SU-DHL-6 (cell line): ENCODE data around the gene ETFA.

Source experiments
- H2AFZ ChIP-seq: fragments of 200-600 bp; sonication (generic); 2 replicates; pipeline ENCODE4 v1.6.1; 2014; ENCODE audit warnings: low read depth, mild to moderate bottlenecking, moderate library complexity, mixed read lengths, antibody characterized with exemption, low read length; ENCODE audit not compliant: severe bottlenecking
- H3F3A ChIP-seq: fragments of 200-600 bp; shearing (Covaris generic); 2 replicates; pipeline ENCODE4 v1.6.0; 2016; ENCODE audit warnings: antibody characterized with exemption, mild to moderate bottlenecking; ENCODE audit not compliant: insufficient read depth
- H3K27ac ChIP-seq: fragments of 200-600 bp; sonication (generic); 2 replicates; pipeline ENCODE4 v1.5.1; 2016; ENCODE audit warnings: low read depth, mild to moderate bottlenecking, low read length, moderate library complexity, mixed read lengths
- H3K27me3 ChIP-seq: fragments of 200-600 bp; sonication (generic), shearing (Covaris generic); 2 replicates; pipeline ENCODE4 v1.6.0; 2014; ENCODE audit warnings: mild to moderate bottlenecking, low read length
- H3K36me3 ChIP-seq: fragments of 200-600 bp; sonication (generic); 2 replicates; pipeline ENCODE4 v1.6.1; 2014; ENCODE audit warnings: mild to moderate bottlenecking, low read length, mixed read lengths
- H3K4me2 ChIP-seq: fragments of 300-600, 200-600 bp; shearing (Covaris generic), sonication (generic); 2 replicates; pipeline ENCODE4 v1.6.0; 2014; ENCODE audit warnings: low read length, low read depth, mild to moderate bottlenecking; ENCODE audit not compliant: poor library complexity, severe bottlenecking
- H3K4me3 ChIP-seq: fragments of 200-600 bp; sonication (generic); 2 replicates; pipeline ENCODE4 v1.5.1; 2014; ENCODE audit warnings: antibody characterized with exemption, low read length, mild to moderate bottlenecking, mixed read lengths; ENCODE audit not compliant: insufficient read depth, poor library complexity, severe bottlenecking
- H3K79me2 ChIP-seq: fragments of 200-600 bp; sonication (generic); 2 replicates; pipeline ENCODE4 v1.6.1; 2014; ENCODE audit warnings: mild to moderate bottlenecking, low read length, moderate library complexity; ENCODE audit not compliant: insufficient read depth
- H3K9ac ChIP-seq: fragments of 200-600 bp; sonication (generic); 2 replicates; pipeline ENCODE4 v1.7.0; 2014; ENCODE audit warnings: mild to moderate bottlenecking, low read length
- H3K9me2 ChIP-seq: fragments of 200-600 bp; sonication (generic); replicated peaks from 2 replicates; pipeline ENCODE4 v1.6.1; 2014; ENCODE audit warnings: low read length; ENCODE audit not compliant: insufficient read depth
- H3K9me3 ChIP-seq: fragments of 200-600 bp; sonication (generic); 2 replicates; pipeline ENCODE4 v1.6.1; 2014; ENCODE audit warnings: low read length, mixed read lengths; ENCODE audit not compliant: insufficient read depth
- H4K20me1 ChIP-seq: fragments of 200-600 bp; sonication (generic); 2 replicates; pipeline ENCODE4 v1.6.1; 2014; ENCODE audit warnings: low read depth, mild to moderate bottlenecking, antibody characterized with exemption, low read length, moderate library complexity, mixed read lengths
- EZH2phosphoT487 ChIP-seq: fragments of 200-600 bp; sonication (generic), shearing (Covaris generic); conservative IDR thresholded peaks from 2 replicates; pipeline ENCODE4 v1.6.1; 2018; ENCODE audit warnings: mild to moderate bottlenecking, antibody characterized with exemption, low read length, moderate library complexity, mixed read lengths
- TF ChIP-seq, protein P1 (sequence below): fragments of 200-600 bp; sonication (generic); IDR thresholded peaks from one replicate; pipeline ENCODE4 v1.5.1; 2017; ENCODE audit warnings: antibody characterized with exemption, mild to moderate bottlenecking, low read length, moderate library complexity; ENCODE audit not compliant: insufficient read depth, poor library complexity, severe bottlenecking

Gene ETFA

DNA sequence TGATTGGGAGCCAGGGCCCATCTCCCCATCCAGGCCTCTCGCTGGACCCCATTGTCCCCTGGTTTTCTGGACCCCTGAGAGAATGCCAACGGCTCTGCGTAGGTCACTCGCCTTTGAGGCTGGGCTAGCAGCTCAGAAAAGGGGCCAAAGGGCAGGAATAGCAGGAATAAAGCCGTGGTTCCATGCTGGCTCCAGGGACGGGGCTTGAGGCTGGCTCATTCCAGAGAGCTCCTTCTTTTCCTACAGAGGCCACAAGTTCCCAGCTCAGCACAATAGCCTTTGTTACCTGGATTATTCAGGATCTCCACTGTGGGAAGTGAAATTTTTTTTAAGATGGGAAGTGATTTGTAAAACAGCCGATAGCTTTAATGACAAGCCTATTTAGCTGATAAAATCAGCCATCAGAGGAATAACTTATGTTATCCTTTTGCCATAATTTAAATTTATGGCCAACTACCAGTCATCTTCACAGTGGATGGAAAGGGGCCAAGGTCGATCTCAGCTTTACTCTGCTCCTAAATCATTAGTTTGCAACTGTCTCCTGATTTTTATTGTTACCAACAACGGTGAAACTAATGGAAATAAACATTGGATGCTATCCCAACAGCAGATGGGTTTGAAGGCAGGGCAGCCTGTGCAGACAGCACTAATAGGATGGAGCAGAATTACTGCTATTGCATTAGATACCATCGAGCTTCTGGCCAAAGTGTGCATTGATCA, 127.2 kb downstream of the ETFA start:
- no peaks in the 10 kb centered on the region for H3K27me3 ChIP-seq
- no peak overlapping the region for H2AFZ ChIP-seq
- no peak overlapping the region for H3K4me2 ChIP-seq
- no peak for TF ChIP-seq EZH2phosphoT487
- TF ChIP-seq, protein P1, sequence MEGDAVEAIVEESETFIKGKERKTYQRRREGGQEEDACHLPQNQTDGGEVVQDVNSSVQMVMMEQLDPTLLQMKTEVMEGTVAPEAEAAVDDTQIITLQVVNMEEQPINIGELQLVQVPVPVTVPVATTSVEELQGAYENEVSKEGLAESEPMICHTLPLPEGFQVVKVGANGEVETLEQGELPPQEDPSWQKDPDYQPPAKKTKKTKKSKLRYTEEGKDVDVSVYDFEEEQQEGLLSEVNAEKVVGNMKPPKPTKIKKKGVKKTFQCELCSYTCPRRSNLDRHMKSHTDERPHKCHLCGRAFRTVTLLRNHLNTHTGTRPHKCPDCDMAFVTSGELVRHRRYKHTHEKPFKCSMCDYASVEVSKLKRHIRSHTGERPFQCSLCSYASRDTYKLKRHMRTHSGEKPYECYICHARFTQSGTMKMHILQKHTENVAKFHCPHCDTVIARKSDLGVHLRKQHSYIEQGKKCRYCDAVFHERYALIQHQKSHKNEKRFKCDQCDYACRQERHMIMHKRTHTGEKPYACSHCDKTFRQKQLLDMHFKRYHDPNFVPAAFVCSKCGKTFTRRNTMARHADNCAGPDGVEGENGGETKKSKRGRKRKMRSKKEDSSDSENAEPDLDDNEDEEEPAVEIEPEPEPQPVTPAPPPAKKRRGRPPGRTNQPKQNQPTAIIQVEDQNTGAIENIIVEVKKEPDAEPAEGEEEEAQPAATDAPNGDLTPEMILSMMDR, result no peak
- H3K36me3 ChIP-seq, result no peaks in the 10 kb centered on the region
- H3K4me3 ChIP-seq, result no peak overlapping the region
- no peaks in the 10 kb centered on the region for H3K9me2 ChIP-seq
- H3F3A ChIP-seq, result no peaks in the 10 kb centered on the region
- H3K79me2 ChIP-seq, result no peaks in the 10 kb centered on the region
- no peaks in the 10 kb centered on the region for H4K20me1 ChIP-seq
- H3K9ac ChIP-seq, result no peak overlapping the region
- no peak overlapping the region for H3K27ac ChIP-seq
- no peaks in the 10 kb centered on the region for H3K9me3 ChIP-seq

- H3K79me2 ChIP-seq, result no peaks in the 10 kb centered on the region
- H2AFZ ChIP-seq, result no peak overlapping the region
- H3F3A ChIP-seq, result no peaks in the 10 kb centered on the region
- no peaks in the 10 kb centered on the region for H3K9me2 ChIP-seq
- no peaks in the 10 kb centered on the region for H3K9me3 ChIP-seq
- H3K27ac ChIP-seq, result no peak overlapping the region
- H3K27me3 ChIP-seq, result no peaks in the 10 kb centered on the region
- no peaks in the 10 kb centered on the region for H3K36me3 ChIP-seq
- TF ChIP-seq, protein P1, result no peak
- no peak for TF ChIP-seq EZH2phosphoT487
- H3K9ac ChIP-seq, result no peak overlapping the region
- no peaks in the 10 kb centered on the region for H4K20me1 ChIP-seq
- H3K4me2 ChIP-seq, result no peak overlapping the region
- no peak overlapping the region for H3K4me3 ChIP-seq
Measured at GRCh38 chr15:76181705-76182107, 129.6 kb downstream of the ETFA start.

- H3K9me2 ChIP-seq, result no peaks in the 10 kb centered on the region
- H2AFZ ChIP-seq, result no peak overlapping the region
- no peak overlapping the region for H3K4me3 ChIP-seq
- H3K27ac ChIP-seq, result no peak overlapping the region
- no peaks in the 10 kb centered on the region for H3K27me3 ChIP-seq
- no peaks in the 10 kb centered on the region for H3K9me3 ChIP-seq
- no peaks in the 10 kb centered on the region for H4K20me1 ChIP-seq
- H3K4me2 ChIP-seq, result no peak overlapping the region
- no peaks in the 10 kb centered on the region for H3K36me3 ChIP-seq
- no peak overlapping the region for H3K9ac ChIP-seq
- TF ChIP-seq, protein P1, result no peak
- no peak for TF ChIP-seq EZH2phosphoT487
- no peaks in the 10 kb centered on the region for H3F3A ChIP-seq
- no peaks in the 10 kb centered on the region for H3K79me2 ChIP-seq
Measured at GRCh38 chr15:76180321-76180720, 130.9 kb downstream of the ETFA start.
